Mononuclear cell (primary cell): ENCODE data around the gene NPC1. TPM values are rescaled to one million over a fixed set of nuclear protein-coding genes. Genes with fewer than 3 reads are reported as not detected.
"Not testable (repeated sequence)": the region's sequence is repeated elsewhere in the genome, so short reads cannot be mapped to it uniquely, and the experiment has no call there.

Experiments used
- H3K27me3 ChIP-seq: 2 replicates; pipeline ENCODE4 v1.6.0; 2011; ENCODE audit warnings: low read length, control low read depth; ENCODE audit not compliant: insufficient read depth
- H3K4me1 ChIP-seq: 2 replicates; pipeline ENCODE4 v1.5.1; 2011; ENCODE audit warnings: mild to moderate bottlenecking, low read length, control low read depth; ENCODE audit not compliant: insufficient read depth
- H3K4me3 ChIP-seq: 2 replicates; pipeline ENCODE4 v1.5.1; 2011; ENCODE audit warnings: mild to moderate bottlenecking, low read length, moderate library complexity
- H3K9me3 ChIP-seq: 2 replicates; pipeline ENCODE4 v1.5.1; 2011; ENCODE audit warnings: low read depth, mild to moderate bottlenecking, control low read depth, low read length
- total RNA-seq: library from RNA; depleted of rRNA; stranded (reverse); fragments of >200 nt; gene quantifications from one replicate; pipeline ENCODE4 v1.2.3, GENCODE V29; 2012

Gene NPC1
- total RNA-seq, 1 donor: 50.5 TPM

GRCh38 chr18:23588836-23589560, 2.7 kb upstream of the NPC1 start:
- no peaks in the 10 kb centered on the region for H3K9me3 ChIP-seq
- H3K4me3 ChIP-seq: no peak overlapping the region
- H3K4me1 ChIP-seq: peaks cover 38% of the 10 kb centered on the region
- H3K27me3 ChIP-seq: no peaks in the 10 kb centered on the region

GRCh38 chr18:23587220-23587642, 925 bp upstream of the NPC1 start:
- no peaks in the 10 kb centered on the region for H3K27me3 ChIP-seq
- H3K4me3 ChIP-seq: peak overlapping the region; percentile 97
- H3K9me3 ChIP-seq: no peaks in the 10 kb centered on the region
- peaks cover 45% of the 10 kb centered on the region for H3K4me1 ChIP-seq

- Histone ChIP-seq H3K4me3 (peak overlapping the region; percentile 97), H3K9me3 (no peaks in the 10 kb centered on the region), H3K4me1 (peaks cover 46% of the 10 kb centered on the region), H3K27me3 (no peaks in the 10 kb centered on the region)
These were observed 433 bp downstream of the NPC1 start for GRCh38 chr18:23585897-23586248.

GRCh38 chr18:23585007-23585871, 1.1 kb downstream of the NPC1 start:
- peaks cover 52% of the 10 kb centered on the region for H3K4me1 ChIP-seq
- H3K9me3 ChIP-seq: no peaks in the 10 kb centered on the region
- H3K27me3 ChIP-seq: no peaks in the 10 kb centered on the region
- peak overlapping the region; percentile 97 for H3K4me3 ChIP-seq

GRCh38 chr18:23584019-23584983, 2.0 kb downstream of the NPC1 start:
- Histone ChIP-seq H3K27me3 (no peaks in the 10 kb centered on the region), H3K4me1 (peaks cover 61% of the 10 kb centered on the region), H3K9me3 (no peaks in the 10 kb centered on the region), H3K4me3 (no peak overlapping the region)

GRCh38 chr18:23583071-23583865, 3.0 kb downstream of the NPC1 start:
- H3K9me3 ChIP-seq: no peaks in the 10 kb centered on the region
- no peaks in the 10 kb centered on the region for H3K27me3 ChIP-seq
- H3K4me3 ChIP-seq: no peak overlapping the region
- peaks cover 70% of the 10 kb centered on the region for H3K4me1 ChIP-seq

- H3K9me3 ChIP-seq: no peaks in the 10 kb centered on the region
- H3K4me1 ChIP-seq: peaks cover 63% of the 10 kb centered on the region
- no peaks in the 10 kb centered on the region for H3K27me3 ChIP-seq
- no peak overlapping the region for H3K4me3 ChIP-seq
These were observed 5.5 kb downstream of the NPC1 start for GRCh38 chr18:23580677-23581367.

- Histone ChIP-seq H3K9me3 (no peaks in the 10 kb centered on the region), H3K4me1 (peaks cover 62% of the 10 kb centered on the region), H3K4me3 (no peak overlapping the region), H3K27me3 (no peaks in the 10 kb centered on the region)
These were observed 7.2 kb downstream of the NPC1 start for GRCh38 chr18:23578891-23579653.

GRCh38 chr18:23578067-23578701, 8.1 kb downstream of the NPC1 start:
- no peak overlapping the region for H3K4me3 ChIP-seq
- H3K27me3 ChIP-seq: no peaks in the 10 kb centered on the region
- peaks cover 61% of the 10 kb centered on the region for H3K4me1 ChIP-seq
- no peaks in the 10 kb centered on the region for H3K9me3 ChIP-seq

- peaks cover 61% of the 10 kb centered on the region for H3K4me1 ChIP-seq
- H3K9me3 ChIP-seq, H3K4me3 ChIP-seq, H3K27me3 ChIP-seq: not testable (repeated sequence)
These were observed 8.8 kb downstream of the NPC1 start for GRCh38 chr18:23577521-23577920.

- Histone ChIP-seq H3K4me1 (peaks cover 52% of the 10 kb centered on the region), H3K4me3 (no peak overlapping the region), H3K9me3 (no peaks in the 10 kb centered on the region)
These were observed 11.0 kb downstream of the NPC1 start for GRCh38 chr18:23575309-23575651.

GRCh38 chr18:23574611-23575308, 11.5 kb downstream of the NPC1 start:
- peaks cover 47% of the 10 kb centered on the region for H3K4me1 ChIP-seq
- no peak overlapping the region for H3K4me3 ChIP-seq

More at GRCh38 chr18:23575309-23575651, 11.0 kb downstream of the NPC1 start:
- H3K27me3 ChIP-seq: no peaks in the 10 kb centered on the region

More at GRCh38 chr18:23574611-23575308, 11.5 kb downstream of the NPC1 start:
- H3K27me3 ChIP-seq: no peaks in the 10 kb centered on the region
- H3K9me3 ChIP-seq: no peaks in the 10 kb centered on the region
